Neural progenitor cell (in vitro differentiated cells): ENCODE results near the gene ZBTB7A. TPM values are rescaled to one million over a fixed set of nuclear protein-coding genes. Genes with fewer than 3 reads are reported as not detected.

Experiments
- DNase-seq: peaks from one replicate; pipeline ENCODE4 v3.0.0-alpha.2; 2016; ENCODE audit warnings: low spot score
- H2AFZ ChIP-seq: fragments of 200-600 bp; sonication (generic); replicated peaks from 2 replicates; pipeline ENCODE4 v1.6.1; 2016; ENCODE audit warnings: antibody characterized with exemption
- H3F3A ChIP-seq: fragments of 200-600 bp; sonication (generic); 2 replicates; pipeline ENCODE4 v1.6.1; 2016; ENCODE audit warnings: antibody characterized with exemption, low read depth
- H3K27ac ChIP-seq: fragments of 200-600 bp; sonication (generic); 2 replicates; pipeline ENCODE4 v1.5.1; 2016; ENCODE audit warnings: mild to moderate bottlenecking
- H3K27me3 ChIP-seq: fragments of 200-600 bp; sonication (generic); 2 replicates; pipeline ENCODE4 v1.6.1; 2016; ENCODE audit warnings: mild to moderate bottlenecking, moderate library complexity
- H3K36me3 ChIP-seq: fragments of 200-600 bp; sonication (generic); 2 replicates; pipeline ENCODE4 v1.5.1; 2016
- H3K4me1 ChIP-seq: fragments of 200-600 bp; sonication (generic); 2 replicates; pipeline ENCODE4 v1.6.1; 2016; ENCODE audit warnings: mixed run types
- H3K4me2 ChIP-seq: fragments of 200-600 bp; sonication (generic); 2 replicates; pipeline ENCODE4 v1.6.1; 2016
- H3K4me3 ChIP-seq: fragments of 200-600 bp; sonication (generic); 2 replicates; pipeline ENCODE4 v1.5.1; 2016
- H3K79me2 ChIP-seq: fragments of 200-600 bp; sonication (generic); 2 replicates; pipeline ENCODE4 v1.6.1; 2016; ENCODE audit warnings: low read depth
- H3K9ac ChIP-seq: fragments of 200-600 bp; sonication (generic); 2 replicates; pipeline ENCODE4 v1.6.1; 2016
- H3K9me3 ChIP-seq: fragments of 200-600 bp; sonication (generic); 2 replicates; pipeline ENCODE4 v1.5.1; 2016; ENCODE audit warnings: low read depth
- H4K20me1 ChIP-seq: fragments of 200-600 bp; sonication (generic); 2 replicates; pipeline ENCODE4 v1.6.1; 2016; ENCODE audit warnings: low read depth
- H3K27ac Mint-ChIP-seq: 3 replicates; pipeline ENCODE4 v1.8.0; 2021; ENCODE audit warnings: mixed read lengths
- H3K27me3 Mint-ChIP-seq: 2 replicates; pipeline ENCODE4 v1.8.0; 2022; ENCODE audit warnings: low read depth, mild to moderate bottlenecking, inconsistent platforms, moderate library complexity, mixed read lengths; ENCODE audit not compliant: insufficient read depth
- H3K36me3 Mint-ChIP-seq: 3 replicates; pipeline ENCODE4 v1.8.0; 2021; ENCODE audit warnings: mixed read lengths
- H3K4me1 Mint-ChIP-seq: 3 replicates; pipeline ENCODE4 v1.8.0; 2021; ENCODE audit warnings: mixed read lengths
- H3K4me3 Mint-ChIP-seq: 3 replicates; pipeline ENCODE4 v1.8.0; 2021; ENCODE audit warnings: mild to moderate bottlenecking, moderate library complexity, mixed read lengths
- H3K9me3 Mint-ChIP-seq: 3 replicates; pipeline ENCODE4 v1.8.0; 2020; ENCODE audit warnings: mixed read lengths
- EZH2 ChIP-seq: fragments of 200-600 bp; sonication (generic); IDR thresholded peaks from 2 replicates; pipeline ENCODE4 v1.6.1; 2017; ENCODE audit warnings: antibody characterized with exemption, mild to moderate bottlenecking, moderate library complexity
- EZH2phosphoT487 ChIP-seq: fragments of 200-600 bp; sonication (generic); IDR thresholded peaks from 2 replicates; pipeline ENCODE4 v1.6.1; 2017; ENCODE audit warnings: antibody characterized with exemption
- total RNA-seq: library from RNA; depleted of rRNA; stranded (reverse); fragments of >200 nt; gene quantifications from 2 replicates; pipeline ENCODE4 v1.2.3, GENCODE V29; 2015; ENCODE audit warnings: low replicate concordance
- TF ChIP-seq, protein P1 (sequence below): fragments of 200-600 bp; sonication (generic); IDR thresholded peaks from 2 replicates; pipeline ENCODE4 v1.5.1; 2017; ENCODE audit warnings: antibody characterized with exemption, mild to moderate bottlenecking

Gene ZBTB7A
- total RNA-seq, 1 donor from 2014 or later, result 4.0 TPM

DNA sequence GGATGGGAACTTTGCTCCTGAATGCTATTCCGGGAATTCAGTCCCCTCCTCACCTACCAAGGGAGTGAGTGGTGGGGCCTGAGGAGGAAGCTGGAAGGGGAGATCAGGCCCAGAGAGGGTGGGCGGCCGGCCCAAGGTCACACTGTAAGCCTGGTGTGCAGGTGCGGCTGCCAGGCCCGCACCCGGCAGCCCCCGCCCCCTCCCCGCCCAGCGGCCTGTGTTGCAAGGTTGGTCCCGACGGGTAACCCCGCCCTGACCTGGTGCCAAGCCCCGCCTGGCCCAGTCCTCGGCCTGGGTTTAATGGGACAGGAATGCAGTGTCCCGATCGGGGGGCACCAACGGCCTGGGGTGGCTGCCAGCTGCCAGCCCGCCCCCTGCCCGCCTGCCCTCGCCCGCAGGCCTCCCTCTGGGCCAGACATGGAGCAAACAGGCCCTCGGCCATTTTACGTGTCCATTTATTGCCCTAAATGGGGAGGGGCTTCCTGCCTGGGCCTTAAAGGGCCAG lies 5.5 kb downstream of the ZBTB7A start:
- H3K27ac ChIP-seq, result no peak overlapping the region
- no peak overlapping the region for H3K27ac Mint-ChIP-seq
- H3K4me2 ChIP-seq, result no peak overlapping the region
- peaks cover 5% of the 10 kb centered on the region for H3K4me1 Mint-ChIP-seq
- peaks cover 5% of the 10 kb centered on the region for H3K27me3 Mint-ChIP-seq
- no peaks in the 10 kb centered on the region for H3K36me3 ChIP-seq
- no peak for DNase-seq
- H3K36me3 Mint-ChIP-seq, result peaks cover 1% of the 10 kb centered on the region
- H3F3A ChIP-seq, result peaks cover 17% of the 10 kb centered on the region
- no peak for TF ChIP-seq EZH2phosphoT487
- no peak for TF ChIP-seq EZH2
- TF ChIP-seq, protein P1, sequence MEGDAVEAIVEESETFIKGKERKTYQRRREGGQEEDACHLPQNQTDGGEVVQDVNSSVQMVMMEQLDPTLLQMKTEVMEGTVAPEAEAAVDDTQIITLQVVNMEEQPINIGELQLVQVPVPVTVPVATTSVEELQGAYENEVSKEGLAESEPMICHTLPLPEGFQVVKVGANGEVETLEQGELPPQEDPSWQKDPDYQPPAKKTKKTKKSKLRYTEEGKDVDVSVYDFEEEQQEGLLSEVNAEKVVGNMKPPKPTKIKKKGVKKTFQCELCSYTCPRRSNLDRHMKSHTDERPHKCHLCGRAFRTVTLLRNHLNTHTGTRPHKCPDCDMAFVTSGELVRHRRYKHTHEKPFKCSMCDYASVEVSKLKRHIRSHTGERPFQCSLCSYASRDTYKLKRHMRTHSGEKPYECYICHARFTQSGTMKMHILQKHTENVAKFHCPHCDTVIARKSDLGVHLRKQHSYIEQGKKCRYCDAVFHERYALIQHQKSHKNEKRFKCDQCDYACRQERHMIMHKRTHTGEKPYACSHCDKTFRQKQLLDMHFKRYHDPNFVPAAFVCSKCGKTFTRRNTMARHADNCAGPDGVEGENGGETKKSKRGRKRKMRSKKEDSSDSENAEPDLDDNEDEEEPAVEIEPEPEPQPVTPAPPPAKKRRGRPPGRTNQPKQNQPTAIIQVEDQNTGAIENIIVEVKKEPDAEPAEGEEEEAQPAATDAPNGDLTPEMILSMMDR, result no peak
- H3K4me3 ChIP-seq, result no peak overlapping the region
- peaks cover 81% of the 10 kb centered on the region for H3K79me2 ChIP-seq
- H3K9me3 Mint-ChIP-seq, result no peaks in the 10 kb centered on the region
- H2AFZ ChIP-seq, result no peak overlapping the region
- H3K4me3 Mint-ChIP-seq, result no peak overlapping the region
- no peak overlapping the region for H3K9ac ChIP-seq
- peaks cover 6% of the 10 kb centered on the region for H3K4me1 ChIP-seq
- no peaks in the 10 kb centered on the region for H3K27me3 ChIP-seq
- H4K20me1 ChIP-seq, result peaks cover 80% of the 10 kb centered on the region
- H3K9me3 ChIP-seq, result no peaks in the 10 kb centered on the region

DNA sequence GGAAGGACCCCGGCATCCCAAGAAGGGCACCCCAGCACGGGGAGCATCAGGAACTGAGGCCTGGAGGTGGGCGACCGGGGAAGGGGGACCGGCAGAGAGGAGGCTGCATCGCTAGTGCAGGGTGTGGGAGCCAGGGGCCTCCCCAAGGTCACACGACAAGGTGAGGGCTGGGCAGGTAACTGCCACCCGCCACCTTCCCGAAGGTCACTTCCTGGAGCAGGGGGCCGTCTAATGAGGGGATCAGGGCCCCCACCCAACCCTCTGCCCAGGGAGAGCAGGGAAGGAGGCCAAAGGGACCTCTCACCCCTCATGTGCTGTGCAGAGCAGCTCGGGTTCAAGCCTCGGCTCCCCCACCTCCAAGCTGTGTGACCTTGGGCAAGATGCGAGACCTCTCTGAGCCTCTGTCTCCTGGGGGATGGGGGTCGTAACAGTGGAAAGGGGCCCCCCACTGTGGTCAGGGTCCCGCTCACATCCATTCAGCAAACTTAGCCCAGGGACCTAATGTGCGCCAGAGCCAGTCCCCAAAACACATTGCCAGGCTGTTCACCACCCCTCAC lies 6.0 kb downstream of the ZBTB7A start:
- Histone ChIP-seq H3F3A (peaks cover 17% of the 10 kb centered on the region), H4K20me1 (peaks cover 85% of the 10 kb centered on the region), H2AFZ (no peak overlapping the region), H3K36me3 (no peaks in the 10 kb centered on the region), H3K4me3 (no peak overlapping the region), H3K4me1 (peaks cover 6% of the 10 kb centered on the region), H3K4me2 (no peak overlapping the region), H3K27ac (no peak overlapping the region), H3K9me3 (no peaks in the 10 kb centered on the region), H3K9ac (no peak overlapping the region), H3K27me3 (no peaks in the 10 kb centered on the region), H3K79me2 (peaks cover 87% of the 10 kb centered on the region)
- H3K4me1 Mint-ChIP-seq, result peaks cover 5% of the 10 kb centered on the region
- no peak overlapping the region for H3K4me3 Mint-ChIP-seq
- no peak overlapping the region for H3K27ac Mint-ChIP-seq
- DNase-seq, result no peak
- peaks cover 7% of the 10 kb centered on the region for H3K27me3 Mint-ChIP-seq
- TF ChIP-seq, protein P1, result no peak
- no peak for TF ChIP-seq EZH2
- TF ChIP-seq EZH2phosphoT487, result no peak
- H3K9me3 Mint-ChIP-seq, result no peaks in the 10 kb centered on the region
- peaks cover 4% of the 10 kb centered on the region for H3K36me3 Mint-ChIP-seq

DNA sequence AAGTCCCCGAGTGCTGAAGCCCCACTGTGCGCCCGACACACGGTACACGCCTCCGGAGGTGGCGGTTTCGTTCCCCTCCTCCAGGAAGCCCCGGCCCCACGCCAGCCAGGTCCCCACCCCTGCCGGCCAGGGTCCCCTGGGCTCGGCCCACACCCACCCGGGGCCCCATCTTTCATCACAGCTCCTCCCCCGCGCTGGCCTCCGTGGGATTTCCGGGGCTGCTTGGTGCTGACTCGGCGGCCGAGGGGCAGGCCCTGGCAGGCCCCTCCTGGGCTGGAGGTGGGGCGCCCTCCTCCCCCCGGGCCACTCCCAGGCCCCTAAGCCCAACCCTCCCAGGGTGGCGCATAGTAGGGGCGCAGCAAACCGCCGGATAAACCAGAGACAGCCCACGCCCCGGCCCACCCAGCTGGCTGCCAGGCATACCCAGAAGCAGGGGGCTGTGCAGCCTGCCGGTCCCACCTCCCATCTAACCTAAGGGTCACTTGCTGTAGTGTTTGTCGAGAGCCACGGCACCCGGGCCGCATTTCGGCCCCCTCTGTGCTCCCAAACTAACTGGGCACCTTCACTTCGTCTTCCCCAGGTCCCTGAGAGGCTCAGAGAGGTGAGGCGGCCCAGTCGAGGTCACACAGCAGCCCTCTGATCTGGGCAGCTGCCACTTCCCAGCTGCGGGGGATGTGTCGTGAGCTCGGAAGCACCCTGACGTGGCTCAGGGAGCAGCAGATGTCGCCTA lies 6.6 kb downstream of the ZBTB7A start:
- Histone ChIP-seq H4K20me1 (peaks cover 85% of the 10 kb centered on the region), H3K79me2 (peaks cover 87% of the 10 kb centered on the region), H3K9ac (no peak overlapping the region), H3K4me2 (no peak overlapping the region), H3K27ac (no peak overlapping the region), H2AFZ (no peak overlapping the region), H3F3A (peaks cover 17% of the 10 kb centered on the region), H3K36me3 (no peaks in the 10 kb centered on the region), H3K9me3 (no peaks in the 10 kb centered on the region), H3K27me3 (no peaks in the 10 kb centered on the region), H3K4me3 (no peak overlapping the region), H3K4me1 (peaks cover 6% of the 10 kb centered on the region)
- H3K4me1 Mint-ChIP-seq, result peaks cover 5% of the 10 kb centered on the region
- peaks cover 6% of the 10 kb centered on the region for H3K36me3 Mint-ChIP-seq
- TF ChIP-seq EZH2phosphoT487 (no peak), EZH2 (no peak)
- TF ChIP-seq, protein P1, result no peak
- no peaks in the 10 kb centered on the region for H3K9me3 Mint-ChIP-seq
- DNase-seq, result no peak
- H3K27me3 Mint-ChIP-seq, result peaks cover 8% of the 10 kb centered on the region
- H3K4me3 Mint-ChIP-seq, result no peak overlapping the region
- H3K27ac Mint-ChIP-seq, result no peak overlapping the region
